Panc1 (cell line): ENCODE measurements around the gene CTSA.

ENCODE experiments used
- REST ChIP-seq, 2 experiments: IDR thresholded peaks; 2 replicates each; pipeline ENCODE4 v1.6.1; 2011 to 2012; ENCODE audit warnings: low read depth in 2 of 2, control low read depth in 1 of 2, low read length in 1 of 2, mild to moderate bottlenecking in 1 of 2, moderate library complexity in 1 of 2; ENCODE audit not compliant: insufficient read depth in 1 of 2
- TF ChIP-seq, protein P1 (sequence below): fragments of 450-650 bp; IDR thresholded peaks from 2 replicates; pipeline ENCODE4 v1.5.1; 2017; ENCODE audit warnings: mild to moderate bottlenecking

DNA sequence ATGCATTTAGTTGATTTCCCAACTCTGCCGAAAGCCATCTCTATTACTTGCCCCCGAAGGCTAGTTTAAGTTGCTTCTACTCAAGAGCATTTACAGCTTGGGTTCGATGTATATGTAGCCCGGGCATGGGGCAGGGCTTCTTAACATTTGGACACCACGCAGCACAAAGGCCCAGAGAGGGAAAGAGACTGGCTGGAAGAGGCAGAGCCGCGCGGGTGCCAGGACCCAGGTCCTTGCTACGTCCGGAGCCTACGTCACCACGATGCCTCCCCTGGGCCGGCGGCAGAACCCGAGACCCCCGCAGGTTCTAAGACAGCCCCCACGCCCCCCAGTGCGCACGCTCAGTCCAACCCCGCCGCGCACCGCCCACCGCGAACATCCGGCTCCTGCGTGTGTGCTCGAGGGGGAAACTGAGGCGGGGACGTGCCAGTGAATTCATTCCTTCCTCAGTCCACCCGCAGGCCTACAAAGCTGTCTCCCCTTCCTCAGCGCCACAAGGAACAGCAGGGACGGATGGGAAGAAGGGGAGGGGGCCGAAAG, 43.0 kb downstream of the CTSA start:
- no peak for TF ChIP-seq REST (IDR thresholded peaks at IDR 0.05; ENCODE audit: insufficient read depth in 1 of 2, low read depth in 2 of 2, low read length in 1 of 2)
- TF ChIP-seq, protein P1, sequence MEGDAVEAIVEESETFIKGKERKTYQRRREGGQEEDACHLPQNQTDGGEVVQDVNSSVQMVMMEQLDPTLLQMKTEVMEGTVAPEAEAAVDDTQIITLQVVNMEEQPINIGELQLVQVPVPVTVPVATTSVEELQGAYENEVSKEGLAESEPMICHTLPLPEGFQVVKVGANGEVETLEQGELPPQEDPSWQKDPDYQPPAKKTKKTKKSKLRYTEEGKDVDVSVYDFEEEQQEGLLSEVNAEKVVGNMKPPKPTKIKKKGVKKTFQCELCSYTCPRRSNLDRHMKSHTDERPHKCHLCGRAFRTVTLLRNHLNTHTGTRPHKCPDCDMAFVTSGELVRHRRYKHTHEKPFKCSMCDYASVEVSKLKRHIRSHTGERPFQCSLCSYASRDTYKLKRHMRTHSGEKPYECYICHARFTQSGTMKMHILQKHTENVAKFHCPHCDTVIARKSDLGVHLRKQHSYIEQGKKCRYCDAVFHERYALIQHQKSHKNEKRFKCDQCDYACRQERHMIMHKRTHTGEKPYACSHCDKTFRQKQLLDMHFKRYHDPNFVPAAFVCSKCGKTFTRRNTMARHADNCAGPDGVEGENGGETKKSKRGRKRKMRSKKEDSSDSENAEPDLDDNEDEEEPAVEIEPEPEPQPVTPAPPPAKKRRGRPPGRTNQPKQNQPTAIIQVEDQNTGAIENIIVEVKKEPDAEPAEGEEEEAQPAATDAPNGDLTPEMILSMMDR: no peak
